Upper lobe of left lung (tissue), 6 donors: ENCODE data around the gene SH3TC2. TPM values are rescaled to one million over a fixed set of nuclear protein-coding genes. Genes with fewer than 3 reads are reported as not detected.

Experiments
- ATAC-seq, 2 donors: fragments of 200-7000 bp; cut with Tn5 transposase; one replicate each; pipeline ENCODE4 v1.9.1; 2022; ENCODE audit warnings: mild to moderate bottlenecking in 2 of 2, moderate library complexity in 2 of 2; ENCODE audit not compliant: low FRiP score in 2 of 2
- DNase-seq, 2 donors: peaks; one replicate each; pipeline ENCODE4 v3.0.0-alpha.2; 2019 to 2020
- H3K27ac ChIP-seq, 4 donors: fragments of 200-600 bp; sonication (generic); one replicate each; pipeline ENCODE4 v1.5.1; 2016 to 2019
- H3K27me3 ChIP-seq, 4 donors: fragments of 200-600 bp; sonication (generic); one replicate each; pipeline ENCODE4 v1.5.1; 2017 to 2019
- H3K36me3 ChIP-seq, 4 donors: fragments of 200-600 bp; sonication (generic); one replicate each; pipeline ENCODE4 v1.5.1; 2016 to 2019
- H3K4me1 ChIP-seq, 4 donors: fragments of 200-600 bp; sonication (generic); one replicate each; pipeline ENCODE4 v1.5.1; 2018 to 2019
- H3K4me3 ChIP-seq, 4 donors: fragments of 200-600 bp; sonication (generic); one replicate each; pipeline ENCODE4 v1.5.1; 2017 to 2019; ENCODE audit warnings: mild to moderate bottlenecking in 2 of 4, moderate library complexity in 1 of 4
- H3K9me3 ChIP-seq, 4 donors: fragments of 200-600 bp; sonication (generic); one replicate each; pipeline ENCODE4 v1.5.1; 2018 to 2019
- CTCF ChIP-seq, 6 experiments: fragments of 450-650 bp in 4 of 6; fragments of 200-600 bp in 2 of 6; sonication (generic) in 2 of 6; IDR thresholded peaks; one replicate each; pipeline ENCODE4 v1.5.1; 2016 to 2019; ENCODE audit warnings: antibody characterized with exemption in 6 of 6
- EP300 ChIP-seq, 4 donors: sonication (generic); formaldehyde crosslinking; IDR thresholded peaks; one replicate each; pipeline ENCODE4 v1.5.1; 2017; ENCODE audit warnings: antibody characterized with exemption in 4 of 4, control low read depth in 2 of 4
- POLR2A ChIP-seq, 4 donors: fragments of 450-650 bp; IDR thresholded peaks; one replicate each; pipeline ENCODE4 v1.5.1; 2016 to 2017; ENCODE audit warnings: antibody characterized with exemption in 4 of 4, mild to moderate bottlenecking in 2 of 4
- POLR2AphosphoS5 ChIP-seq, 2 donors: sonication (generic); formaldehyde crosslinking; IDR thresholded peaks; one replicate each; pipeline ENCODE4 v1.5.1; 2017; ENCODE audit warnings: antibody characterized with exemption in 2 of 2
- WGBS, 2 donors: methylation state at CpG; one replicate each; pipeline ENCODE4 v1.1.5; 2017 to 2018; 5-methylcytosine and 5-hydroxymethylcytosine counted together
- total RNA-seq, 6 donors: library from RNA; depleted of rRNA in 4 of 6; stranded (reverse); fragments of >200 nt in 4 of 6; gene quantifications; one replicate each; pipeline versions ENCODE4 v1.1.0 to v1.2.1, GENCODE V29; 2016 to 2021
- donor health status: DM: no; HTN: no; CAD: no; lungs with moderate emphysema.
- donor health status: DM: no; HTN: yes; CAD: no; lungs with severe emphysema.

Gene SH3TC2
- total RNA-seq, 6 donors from 2014 or later = under 0.01 to 3.1 (median 1.2) TPM

GRCh38 chr5:149043641-149044040 is 19.2 kb downstream of the SH3TC2 start:
- no peak overlapping the region for H3K4me3 ChIP-seq
- H3K27ac ChIP-seq = no peak overlapping the region
- H3K27me3 ChIP-seq = no peaks in the 10 kb centered on the region
- H3K4me1 ChIP-seq = peaks cover 0 to 14% (median 3%) of the 10 kb centered on the region in 4 donors
- TF ChIP-seq CTCF (IDR thresholded peaks at IDR 0.05) (no peak), POLR2AphosphoS5 (IDR thresholded peaks at IDR 0.05) (no peak), POLR2A (IDR thresholded peaks at IDR 0.05) (no peak), EP300 (IDR thresholded peaks at IDR 0.05) (no peak)
- WGBS, 2 donors = 76 to 88% methylated on average over 4 of the region's 4 CpGs
- DNase-seq = no peak
- ATAC-seq = no peak
- no peaks in the 10 kb centered on the region for H3K36me3 ChIP-seq
- H3K9me3 ChIP-seq = no peaks in the 10 kb centered on the region

- H3K36me3 ChIP-seq = no peaks in the 10 kb centered on the region
- H3K27ac ChIP-seq = no peak overlapping the region
- ATAC-seq = no peak
- H3K9me3 ChIP-seq = no peaks in the 10 kb centered on the region
- 58 to 76% methylated on average over 1 of the region's 1 CpG for WGBS, 2 donors
- TF ChIP-seq POLR2A (IDR thresholded peaks at IDR 0.05) = no peak
- no peak for TF ChIP-seq CTCF (IDR thresholded peaks at IDR 0.05)
- no peak for TF ChIP-seq POLR2AphosphoS5 (IDR thresholded peaks at IDR 0.05)
- no peak for TF ChIP-seq EP300 (IDR thresholded peaks at IDR 0.05)
- H3K27me3 ChIP-seq = no peaks in the 10 kb centered on the region
- H3K4me1 ChIP-seq = peaks cover 0 to 14% (median 3%) of the 10 kb centered on the region in 4 donors
- DNase-seq = no peak
- H3K4me3 ChIP-seq = no peak overlapping the region
Measured at GRCh38 chr5:149042865-149043264, 20.0 kb downstream of the SH3TC2 start.

GRCh38 chr5:149041242-149041641 is 21.6 kb downstream of the SH3TC2 start:
- no peak for DNase-seq
- TF ChIP-seq POLR2AphosphoS5 (IDR thresholded peaks at IDR 0.05) (no peak), POLR2A (IDR thresholded peaks at IDR 0.05) (no peak), CTCF (IDR thresholded peaks at IDR 0.05) (no peak), EP300 (IDR thresholded peaks at IDR 0.05) (no peak)
- 74 to 91% methylated on average over 5 of the region's 5 CpGs for WGBS, 2 donors
- Histone ChIP-seq H3K4me1 (peaks cover 0 to 14% (median 7%) of the 10 kb centered on the region in 4 donors), H3K27ac (no peak overlapping the region), H3K9me3 (no peaks in the 10 kb centered on the region), H3K4me3 (no peak overlapping the region), H3K27me3 (no peaks in the 10 kb centered on the region), H3K36me3 (no peaks in the 10 kb centered on the region)
- ATAC-seq = no peak

- DNase-seq (no peak), ATAC-seq (no peak)
- Histone ChIP-seq H3K36me3 (no peaks in the 10 kb centered on the region), H3K27ac (peak overlapping the region in 1 of 4 donors; percentile 25), H3K27me3 (no peaks in the 10 kb centered on the region), H3K4me1 (peaks cover 0 to 14% (median 8%) of the 10 kb centered on the region in 4 donors), H3K4me3 (no peak overlapping the region), H3K9me3 (no peaks in the 10 kb centered on the region)
- TF ChIP-seq EP300 (IDR thresholded peaks at IDR 0.05) (no peak), POLR2AphosphoS5 (IDR thresholded peaks at IDR 0.05) (no peak), CTCF (IDR thresholded peaks at IDR 0.05) (no peak), POLR2A (IDR thresholded peaks at IDR 0.05) (no peak)
- 57 to 65% methylated on average over 1 of the region's 1 CpG for WGBS, 2 donors
Measured at GRCh38 chr5:149040421-149040820, 22.4 kb downstream of the SH3TC2 start.

GRCh38 chr5:149039506-149039905 is 23.4 kb downstream of the SH3TC2 start:
- no peak overlapping the region for H3K4me3 ChIP-seq
- H3K4me1 ChIP-seq = peaks cover 0 to 14% (median 12%) of the 10 kb centered on the region in 4 donors
- peak in 1 of 2 donors; percentile 48 for DNase-seq
- H3K27me3 ChIP-seq = no peaks in the 10 kb centered on the region
- TF ChIP-seq CTCF (IDR thresholded peaks at IDR 0.05) = no peak
- TF ChIP-seq EP300 (IDR thresholded peaks at IDR 0.05) = no peak
- no peak for TF ChIP-seq POLR2A (IDR thresholded peaks at IDR 0.05)
- TF ChIP-seq POLR2AphosphoS5 (IDR thresholded peaks at IDR 0.05) = no peak
- H3K27ac ChIP-seq = peak overlapping the region in 1 of 4 donors; percentile 25
- WGBS, 2 donors = 52 to 76% methylated on average over 2 of the region's 2 CpGs
- no peaks in the 10 kb centered on the region for H3K36me3 ChIP-seq
- no peaks in the 10 kb centered on the region for H3K9me3 ChIP-seq
- no peak for ATAC-seq
